Measurements from ENCODE around the gene KCNMA1. TPM values are rescaled to one million over a fixed set of nuclear protein-coding genes. Genes with fewer than 3 reads are reported as not detected.
A peak's percentile ranks its signal among the peaks of the same experiment; 100 is the strongest.

KCNMA1 gene
- total and polyA plus RNA-seq, 7 donors = 15.3 to 427 (median 256) TPM

- Histone ChIP-seq H3K36me3 (peaks cover 6 to 29% (median 18%) of the 10 kb centered on the region in 4 donors), H3K27ac (no peak overlapping the region), H3K9me3 (no peaks in the 10 kb centered on the region), H3K4me3 (no peak overlapping the region), H3K4me1 (peaks cover 0 to 20% (median 16%) of the 10 kb centered on the region in 4 donors), H3K27me3 (no peaks in the 10 kb centered on the region)
- DNase-seq = no peak
- intact Hi-C loops (cut with DNase I) = no loop called here
- 92 to 94% methylated on average over 3 of the region's 3 CpGs for WGBS, 2 donors
- no peak for TF ChIP-seq CTCF (IDR thresholded peaks at IDR 0.05)
- no peak for TF ChIP-seq POLR2A (IDR thresholded peaks at IDR 0.05)
- peak in 2 of 4 donors; percentile 31 to 88 for TF ChIP-seq EP300 (IDR thresholded peaks at IDR 0.05)
- peak in 2 of 4 donors; percentile 37 to 63 for TF ChIP-seq POLR2AphosphoS5 (IDR thresholded peaks at IDR 0.05)
These were observed 568.6 kb downstream of the KCNMA1 start for GRCh38 chr10:77068969-77069368.

GRCh38 chr10:77068272-77068671 lies 569.3 kb downstream of the KCNMA1 start:
- Histone ChIP-seq H3K4me3 (no peak overlapping the region), H3K27me3 (no peaks in the 10 kb centered on the region), H3K36me3 (peaks cover 6 to 34% (median 19%) of the 10 kb centered on the region in 4 donors), H3K27ac (no peak overlapping the region), H3K4me1 (peaks cover 0 to 13% (median 9%) of the 10 kb centered on the region in 4 donors), H3K9me3 (no peaks in the 10 kb centered on the region)
- DNase-seq = no peak
- TF ChIP-seq POLR2AphosphoS5 (IDR thresholded peaks at IDR 0.05) (no peak), EP300 (IDR thresholded peaks at IDR 0.05) (no peak), CTCF (IDR thresholded peaks at IDR 0.05) (no peak), POLR2A (IDR thresholded peaks at IDR 0.05) (no peak)
- intact Hi-C loops (cut with DNase I) = no loop called here
- WGBS, 2 donors = 98% methylated on average over 4 of the region's 4 CpGs

GRCh38 chr10:77062381-77062780 lies 575.2 kb downstream of the KCNMA1 start:
- 90 to 93% methylated on average over 3 of the region's 3 CpGs for WGBS, 2 donors

GRCh38 chr10:77060913-77061312 lies 576.7 kb downstream of the KCNMA1 start:
- intact Hi-C loops (cut with DNase I) = no loop called here
- 65 to 82% methylated on average over 2 of the region's 2 CpGs for WGBS, 2 donors
- Histone ChIP-seq H3K27ac (no peak overlapping the region), H3K4me1 (no peaks in the 10 kb centered on the region), H3K4me3 (no peak overlapping the region), H3K36me3 (peaks cover 0 to 23% (median 0%) of the 10 kb centered on the region in 4 donors), H3K27me3 (no peaks in the 10 kb centered on the region), H3K9me3 (no peaks in the 10 kb centered on the region)
- TF ChIP-seq POLR2AphosphoS5 (IDR thresholded peaks at IDR 0.05) (no peak), CTCF (IDR thresholded peaks at IDR 0.05) (no peak)
- no peak for DNase-seq

More at GRCh38 chr10:77062381-77062780, 575.2 kb downstream of the KCNMA1 start:
- no peaks in the 10 kb centered on the region for H3K27me3 ChIP-seq
- no peaks in the 10 kb centered on the region for H3K4me1 ChIP-seq
- H3K9me3 ChIP-seq = no peaks in the 10 kb centered on the region
- no peak for TF ChIP-seq CTCF (IDR thresholded peaks at IDR 0.05)
- TF ChIP-seq POLR2AphosphoS5 (IDR thresholded peaks at IDR 0.05) = no peak
- TF ChIP-seq POLR2A (IDR thresholded peaks at IDR 0.05) = no peak
- no peak for TF ChIP-seq EP300 (IDR thresholded peaks at IDR 0.05)
- no peak overlapping the region for H3K27ac ChIP-seq
- intact Hi-C loops (cut with DNase I) = no loop called here
- DNase-seq = no peak
- no peak overlapping the region for H3K4me3 ChIP-seq
- H3K36me3 ChIP-seq = peaks cover 0 to 30% (median 4%) of the 10 kb centered on the region in 4 donors

- Histone ChIP-seq H3K9me3 (no peaks in the 10 kb centered on the region), H3K4me1 (no peaks in the 10 kb centered on the region), H3K4me3 (no peak overlapping the region), H3K27ac (no peak overlapping the region), H3K36me3 (peaks cover 0 to 11% (median 0%) of the 10 kb centered on the region in 4 donors), H3K27me3 (no peaks in the 10 kb centered on the region)
- no peak for DNase-seq
- 95 to 96% methylated on average over 2 of the region's 2 CpGs for WGBS, 2 donors
- TF ChIP-seq POLR2A (IDR thresholded peaks at IDR 0.05) (no peak), POLR2AphosphoS5 (IDR thresholded peaks at IDR 0.05) (no peak), CTCF (IDR thresholded peaks at IDR 0.05) (no peak), EP300 (IDR thresholded peaks at IDR 0.05) (no peak)
- intact Hi-C loops (cut with DNase I) = no loop called here
These were observed 581.0 kb downstream of the KCNMA1 start for GRCh38 chr10:77056650-77057049.
